KBM-7 (cell line): ENCODE data around the gene DBX2.
"Not testable (repeated sequence)": the region's sequence is repeated elsewhere in the genome, so short reads cannot be mapped to it uniquely, and the experiment has no call there.

Experiments used
- DNase-seq: peaks from one replicate; pipeline ENCODE4 v3.0.0-alpha.2; 2015
- in situ Hi-C: fragments of 300-500 bp; cut with MboI; formaldehyde crosslinking; loops from 2 replicates; pipeline ENCODE4 v1.14.3; 2020; ENCODE audit warnings: low sequenced_read_pairs, low pct_unique_long_range_greater_than_20kb, mixed read lengths

Gene DBX2

GRCh38 chr12:45017916-45018315 is 33.0 kb downstream of the DBX2 start:
- in situ Hi-C loops = no loop called here
- no peak for DNase-seq

DNA sequence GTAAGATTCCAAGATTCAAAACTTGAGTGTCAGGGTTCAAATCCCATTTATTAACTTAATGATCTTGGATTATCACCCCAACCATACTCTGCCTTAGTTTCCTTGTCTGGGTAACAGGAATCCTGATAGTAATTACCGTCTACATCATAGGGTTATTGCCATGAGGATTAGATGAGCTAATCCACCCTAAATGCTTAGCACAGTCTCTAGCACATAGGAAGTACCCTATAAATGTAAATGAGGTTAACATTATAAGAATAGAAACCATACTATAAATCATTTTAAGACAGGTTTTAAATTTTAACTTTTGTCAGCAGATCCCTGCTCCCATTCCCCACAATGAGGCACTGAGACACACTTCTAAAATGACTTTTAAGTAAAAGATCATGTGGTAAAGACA is 36.5 kb downstream of the DBX2 start:
- DNase-seq = no peak
- in situ Hi-C loops = no loop called here

GRCh38 chr12:45012749-45013148 is 38.1 kb downstream of the DBX2 start:
- in situ Hi-C loops = no loop called here
- no peak for DNase-seq

GRCh38 chr12:45010059-45010458 is 40.8 kb downstream of the DBX2 start:
- in situ Hi-C loops = no loop called here
- DNase-seq = no peak

DNA sequence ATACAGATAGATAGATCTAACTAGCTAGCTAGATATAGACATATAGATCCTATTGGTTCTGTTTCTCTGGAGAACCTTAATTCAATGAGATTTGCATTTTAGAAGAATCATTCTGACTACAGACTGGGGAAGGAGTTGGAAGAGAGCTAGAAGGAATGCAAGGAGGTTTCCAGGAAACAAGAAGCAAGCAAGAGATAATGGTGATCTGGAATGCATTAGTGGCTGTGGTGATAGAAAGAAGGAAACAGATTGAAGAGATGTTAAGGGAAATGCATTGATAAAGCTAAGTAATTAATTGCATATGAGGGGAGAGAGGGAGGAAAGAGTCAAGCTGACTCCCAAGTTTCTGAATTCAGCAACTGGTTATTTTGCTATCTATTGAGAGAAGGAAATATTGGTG is 42.7 kb downstream of the DBX2 start:
- no peak for DNase-seq
- in situ Hi-C loops = no loop called here

DNA sequence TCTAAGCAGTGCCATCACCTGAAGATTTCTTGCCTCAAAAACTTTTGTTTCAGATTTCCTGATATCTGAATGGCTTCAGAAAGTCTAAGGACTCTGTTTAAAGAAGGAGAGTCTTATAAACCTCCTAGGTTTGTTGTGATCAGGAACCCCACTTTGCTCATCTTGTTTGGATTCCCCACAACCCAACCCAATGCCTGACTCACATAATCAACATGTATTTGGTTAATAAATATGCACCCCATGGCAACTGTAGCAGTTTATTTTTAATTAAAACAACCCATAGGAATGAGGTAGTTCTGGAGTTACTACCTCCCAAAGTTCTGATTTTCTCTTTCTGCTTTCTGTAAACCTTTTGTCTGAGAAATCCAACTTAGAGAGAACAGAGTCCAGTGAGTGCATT is 51.5 kb downstream of the DBX2 start:
- in situ Hi-C loops = no loop called here

DNA sequence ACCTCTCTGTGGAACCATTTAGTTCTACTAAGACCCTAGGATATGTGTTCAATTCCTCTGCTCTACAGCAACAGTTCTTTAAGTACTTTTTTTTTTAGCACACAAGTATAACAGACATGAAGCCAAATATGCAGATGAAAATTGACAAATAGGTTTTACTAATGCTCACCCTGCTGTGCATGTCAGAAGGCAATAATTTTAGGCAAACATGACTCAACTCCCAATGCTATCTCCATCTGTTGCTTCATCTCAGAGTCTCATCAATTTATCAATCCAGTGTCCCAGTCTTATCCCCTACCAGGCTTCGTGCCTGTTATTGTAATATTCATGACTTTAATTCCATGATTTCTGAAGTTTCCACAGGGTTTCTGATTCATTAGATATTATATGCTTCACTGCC is 57.7 kb downstream of the DBX2 start:
- in situ Hi-C loops = no loop called here
- DNase-seq = no peak

More for the DNA sequence above, 51.5 kb downstream of the DBX2 start:
- no peak for DNase-seq

DNA sequence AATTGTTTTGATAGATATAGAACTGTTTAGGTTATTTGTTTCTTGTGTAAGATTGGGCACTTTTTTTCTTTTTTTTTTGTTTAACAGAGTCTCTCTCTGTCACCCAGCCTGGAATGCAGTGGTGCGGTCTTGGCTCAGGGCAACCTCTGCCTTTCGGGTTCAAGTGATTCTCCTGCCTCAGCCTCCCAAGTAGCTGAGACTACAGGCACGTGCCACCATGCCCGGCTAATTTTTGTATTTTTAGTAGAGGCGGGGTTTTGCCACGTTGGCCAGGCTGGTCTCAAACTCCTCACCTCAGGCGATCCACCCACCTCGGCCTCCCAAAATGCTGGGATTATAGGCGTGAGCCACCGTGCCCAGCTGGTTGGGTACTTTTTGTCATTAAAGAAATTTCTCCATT is 66.0 kb downstream of the DBX2 start:
- DNase-seq, in situ Hi-C loops: not testable (repeated sequence)

GRCh38 chr12:44979918-44980317 is 71.0 kb downstream of the DBX2 start:
- no peak for DNase-seq
- in situ Hi-C loops = no loop called here

GRCh38 chr12:44976246-44976645 is 74.7 kb downstream of the DBX2 start:
- no peak for DNase-seq
- in situ Hi-C loops = no loop called here

GRCh38 chr12:44972746-44973421 is 78.0 kb downstream of the DBX2 start:
- in situ Hi-C loops = no loop called here
- peak; percentile 14 for DNase-seq

DNA sequence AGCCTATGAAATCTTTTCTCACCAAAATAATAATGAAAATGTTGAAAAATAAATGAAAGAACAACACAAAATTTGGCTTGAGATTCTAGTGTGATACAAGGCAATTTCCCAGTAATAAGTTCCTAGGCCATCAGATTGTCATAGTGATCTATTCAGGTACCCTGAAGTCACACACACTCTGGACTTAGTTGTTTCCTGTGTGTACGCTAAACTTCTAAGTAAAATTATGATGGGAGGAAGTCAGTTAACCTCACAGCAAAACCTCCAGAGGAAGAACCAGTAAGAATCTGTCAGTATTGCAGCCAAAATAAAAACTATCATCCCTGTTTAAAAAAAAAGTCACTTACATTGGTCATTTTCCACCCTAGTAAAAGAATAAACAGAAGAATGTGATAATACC is 81.9 kb downstream of the DBX2 start:
- DNase-seq = no peak
- in situ Hi-C loops = no loop called here
